Heart left ventricle (tissue), 13 donors: ENCODE data around the gene ZNF689.

Source experiments
- CTCF ChIP-seq, 12 donors: fragments of 200-600 bp; sonication (generic) in 4 of 12; IDR thresholded peaks; one replicate each; pipeline versions ENCODE4 v1.5.0 to v1.8.0; 2018 to 2022; ENCODE audit warnings: antibody characterized with exemption in 12 of 12, mild to moderate bottlenecking in 5 of 12
- POLR2A ChIP-seq, 2 donors: fragments of 450-650 bp; IDR thresholded peaks; one replicate each; pipeline ENCODE4 v1.6.1; 2017; ENCODE audit warnings: antibody characterized with exemption in 2 of 2, mild to moderate bottlenecking in 2 of 2, moderate library complexity in 2 of 2
- donor health status: ischemic (EF 13 %, LVEDD 7.1; RV severe dilation, severe dysfunction).
- donor health status: DM: no; HTN: yes; CAD: no.
- donor health status: DM: no; HTN: no; CAD: no.
- donor health status: ischemic (EF 25% LVEDD 6.9; RV normal size, moderate dysfunction).
- donor health status: ischemic (EF 25% LVEDD 5.7; RV mildly dilated, moderate dysfunction).
- donor health status: ischemic (EF 35%, LVEDD 5.7; RV mildly dilated, moderate dysfunction).
- donor health status: nonischemic (EF 11% LVEDD 7.7; RV severe dilation, severe dysfunction).
- donor health status: DM: yes; HTN: yes; CAD: no.
- donor health status: PGD.
- donor health status: ischemic (EF 29% LVEDD 5.4; RV normal size, mild dysfunction).
- donor health status: nonischemic (EF 23%, LVEDD 6.1; RV moderate dilation, normal function).

GRCh38 chr16:30574678-30575077 lies 35.5 kb downstream of the ZNF689 start:
- no peak for TF ChIP-seq CTCF (IDR thresholded peaks at IDR 0.05)
- TF ChIP-seq POLR2A (IDR thresholded peaks at IDR 0.05) = no peak
